Activated CD4-positive, alpha-beta T cell treated with anti-CD3 and anti-CD28 coated beads for 4 hours (primary cell): ENCODE data around the gene SRPK2.
"Not testable (repeated sequence)": the region's sequence is repeated elsewhere in the genome, so short reads cannot be mapped to it uniquely, and the experiment has no call there.

Experiments used
- DNase-seq, 2 donors: peaks; one replicate each; pipeline ENCODE4 v3.0.0-alpha.2; 2020

Gene SRPK2

GRCh38 chr7:105337529-105337928 lies 51.2 kb downstream of the SRPK2 start:
- no peak for DNase-seq

- DNase-seq = no peak
These were observed 52.7 kb downstream of the SRPK2 start for GRCh38 chr7:105336009-105336408.

- DNase-seq = not testable (repeated sequence)
These were observed 56.1 kb downstream of the SRPK2 start for GRCh38 chr7:105332661-105333060.

- DNase-seq = no peak
These were observed 58.2 kb downstream of the SRPK2 start for GRCh38 chr7:105330526-105330925.

- no peak for DNase-seq
These were observed 61.5 kb downstream of the SRPK2 start for GRCh38 chr7:105327201-105327600.

- no peak for DNase-seq
These were observed 63.4 kb downstream of the SRPK2 start for GRCh38 chr7:105325216-105325904.

- DNase-seq = not testable (repeated sequence)
These were observed 64.1 kb downstream of the SRPK2 start for GRCh38 chr7:105324606-105325005.

- no peak for DNase-seq
These were observed 65.4 kb downstream of the SRPK2 start for GRCh38 chr7:105323366-105323765.

GRCh38 chr7:105322655-105323277 lies 66.0 kb downstream of the SRPK2 start:
- no peak for DNase-seq

GRCh38 chr7:105321754-105322455 lies 66.8 kb downstream of the SRPK2 start:
- no peak for DNase-seq

GRCh38 chr7:105320896-105321295 lies 67.8 kb downstream of the SRPK2 start:
- no peak for DNase-seq

GRCh38 chr7:105319578-105319977 lies 69.1 kb downstream of the SRPK2 start:
- DNase-seq = no peak

- DNase-seq = no peak
These were observed 72.0 kb downstream of the SRPK2 start for GRCh38 chr7:105316578-105317344.

- no peak for DNase-seq
These were observed 73.4 kb downstream of the SRPK2 start for GRCh38 chr7:105315357-105315756.

- no peak for DNase-seq
These were observed 79.2 kb downstream of the SRPK2 start for GRCh38 chr7:105309235-105310169.

- DNase-seq = no peak
These were observed 81.5 kb downstream of the SRPK2 start for GRCh38 chr7:105307163-105307672.

GRCh38 chr7:105306298-105306748 lies 82.4 kb downstream of the SRPK2 start:
- DNase-seq = no peak

- DNase-seq = no peak
These were observed 83.1 kb downstream of the SRPK2 start for GRCh38 chr7:105305633-105306032.

- DNase-seq = no peak
These were observed 84.5 kb downstream of the SRPK2 start for GRCh38 chr7:105304040-105304895.

- not testable (repeated sequence) for DNase-seq
These were observed 88.1 kb downstream of the SRPK2 start for GRCh38 chr7:105300587-105300986.

GRCh38 chr7:105298439-105298894 lies 90.3 kb downstream of the SRPK2 start:
- no peak for DNase-seq
